GM19025 (cell line): ENCODE results near the gene ADCY6.

Source experiments
- ATAC-seq: cut with Tn5 transposase; IDR thresholded peaks from one replicate; pipeline ENCODE4 v1.9.1; 2021; ENCODE audit warnings: mild to moderate bottlenecking, low read depth, moderate library complexity; ENCODE audit not compliant: unreplicated experiment

The ADCY6 gene

DNA sequence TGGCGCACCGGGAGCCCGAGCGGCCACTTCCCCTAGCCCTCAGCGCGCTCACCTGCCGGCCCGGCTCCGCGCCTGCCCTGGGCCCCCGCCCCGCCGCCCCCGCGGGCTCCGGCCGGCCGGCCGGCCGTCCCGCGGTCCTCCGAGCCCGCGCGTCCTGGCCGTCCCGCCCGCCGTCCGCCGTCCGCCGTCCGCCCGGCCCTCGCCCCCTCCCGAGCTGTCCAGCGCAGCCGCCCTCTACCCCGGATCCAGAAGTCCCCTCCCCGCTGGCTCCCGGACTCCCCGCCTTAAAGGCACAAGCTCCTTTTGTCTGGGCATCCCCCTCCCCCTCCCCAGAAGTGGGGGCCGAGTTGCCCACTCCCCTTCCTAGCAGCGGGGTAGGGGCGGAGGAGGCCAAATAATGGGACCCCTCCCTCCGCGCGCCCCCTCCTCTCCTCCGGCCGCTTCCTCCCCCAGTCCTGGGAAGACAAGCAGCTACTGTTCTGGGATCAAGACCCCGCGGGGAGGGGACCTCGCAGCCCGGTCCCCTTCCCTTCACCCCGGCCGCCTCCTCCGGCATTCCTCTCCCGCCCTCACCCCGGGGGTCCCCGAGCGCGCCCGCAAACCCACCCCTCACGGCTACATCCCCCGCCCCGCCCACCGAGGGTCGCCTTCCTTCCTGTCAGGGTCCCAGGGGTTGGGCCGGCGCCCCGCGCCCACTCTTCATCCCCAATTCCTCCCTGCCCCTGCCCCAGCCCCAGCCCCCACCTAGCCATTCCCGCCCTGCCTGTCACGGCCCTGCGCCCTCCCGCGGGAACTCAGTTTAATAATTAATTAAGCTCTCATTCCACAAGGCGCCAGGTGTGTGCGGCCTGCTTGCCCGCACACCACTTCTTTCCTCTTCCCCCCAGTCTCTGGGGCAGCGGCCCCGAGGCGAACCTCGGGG is at the start of gene ADCY6:
TSS of gene ADCY6 (minus strand) at position 236 of the 922 bp plus-strand sequence. CDS start 5,655 bp downstream, outside the sequence.
- ATAC-seq = no peak

DNA sequence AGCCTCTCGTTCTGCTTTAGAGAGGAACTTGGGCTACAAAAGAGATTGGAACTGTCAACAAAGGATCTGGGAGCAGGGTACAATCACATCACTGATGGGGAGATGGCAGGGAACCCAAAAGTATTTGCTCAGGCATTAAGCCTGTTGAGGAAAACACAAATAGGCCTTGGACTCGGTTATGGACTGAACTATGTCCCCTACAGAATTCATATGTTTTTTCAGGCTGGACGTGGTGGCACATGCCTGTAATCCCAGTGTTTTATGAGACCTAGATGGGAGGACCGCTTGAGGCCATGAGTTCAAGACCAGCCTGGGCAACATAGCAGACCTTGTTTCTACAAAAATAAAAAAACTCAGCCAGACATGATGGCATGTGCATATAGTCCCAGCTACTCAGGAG is 49.2 kb upstream of the ADCY6 start:
- ATAC-seq = no peak

DNA sequence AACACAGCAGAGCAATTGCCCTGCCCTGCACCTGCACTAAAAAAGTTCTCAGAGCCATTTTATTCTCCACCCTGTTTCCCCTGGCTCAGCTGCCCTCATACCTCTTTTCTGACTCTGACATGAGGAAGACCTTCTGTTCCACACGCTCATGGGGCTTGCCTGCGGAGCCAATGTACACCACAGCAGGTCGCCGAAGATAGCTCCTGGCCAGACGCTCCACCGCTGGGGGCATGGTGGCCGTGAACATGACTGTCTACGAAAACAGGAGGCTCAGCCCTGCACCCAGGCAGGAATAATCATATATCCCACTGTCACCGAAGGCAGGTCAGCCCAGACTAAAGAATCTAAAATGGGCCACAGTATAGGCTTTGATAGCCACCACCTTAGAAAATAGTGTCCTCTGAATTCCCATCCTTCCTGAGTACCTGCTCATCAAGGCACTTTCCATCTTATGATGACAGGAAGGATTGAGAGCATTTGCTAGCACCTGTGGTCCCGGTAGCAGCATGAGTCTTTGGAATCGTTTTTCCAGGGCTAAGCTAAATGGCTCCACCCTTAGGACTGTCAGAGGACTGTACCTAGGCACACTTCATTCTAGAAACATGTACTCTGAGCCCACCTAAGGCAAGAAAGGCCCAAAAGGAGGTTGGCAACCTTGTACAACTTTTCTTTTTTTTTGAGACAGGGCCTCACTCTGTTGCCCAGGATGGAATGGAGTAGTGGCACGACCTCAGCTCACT is 43.6 kb upstream of the ADCY6 start:
- ATAC-seq = no peak

DNA sequence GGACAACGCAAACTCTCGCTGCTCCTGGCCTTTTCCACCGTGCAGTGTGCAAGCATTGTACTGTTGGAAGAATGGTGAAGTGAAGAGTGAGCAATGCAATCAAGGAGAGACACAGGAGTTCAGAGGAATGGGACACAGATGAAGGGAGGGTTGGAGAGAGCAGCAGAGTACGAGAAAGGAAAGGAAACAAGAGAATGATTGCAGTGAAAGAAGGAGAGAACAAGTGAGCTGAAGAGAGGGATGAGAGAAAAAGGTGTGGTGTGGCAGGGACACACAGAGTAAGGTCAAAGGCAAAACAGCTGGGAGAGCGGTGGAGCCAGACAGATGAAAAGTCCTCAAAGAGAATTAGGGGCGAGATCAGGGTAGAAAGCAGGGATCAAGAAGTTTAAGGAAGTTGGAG is 42.4 kb upstream of the ADCY6 start:
- ATAC-seq = no peak

DNA sequence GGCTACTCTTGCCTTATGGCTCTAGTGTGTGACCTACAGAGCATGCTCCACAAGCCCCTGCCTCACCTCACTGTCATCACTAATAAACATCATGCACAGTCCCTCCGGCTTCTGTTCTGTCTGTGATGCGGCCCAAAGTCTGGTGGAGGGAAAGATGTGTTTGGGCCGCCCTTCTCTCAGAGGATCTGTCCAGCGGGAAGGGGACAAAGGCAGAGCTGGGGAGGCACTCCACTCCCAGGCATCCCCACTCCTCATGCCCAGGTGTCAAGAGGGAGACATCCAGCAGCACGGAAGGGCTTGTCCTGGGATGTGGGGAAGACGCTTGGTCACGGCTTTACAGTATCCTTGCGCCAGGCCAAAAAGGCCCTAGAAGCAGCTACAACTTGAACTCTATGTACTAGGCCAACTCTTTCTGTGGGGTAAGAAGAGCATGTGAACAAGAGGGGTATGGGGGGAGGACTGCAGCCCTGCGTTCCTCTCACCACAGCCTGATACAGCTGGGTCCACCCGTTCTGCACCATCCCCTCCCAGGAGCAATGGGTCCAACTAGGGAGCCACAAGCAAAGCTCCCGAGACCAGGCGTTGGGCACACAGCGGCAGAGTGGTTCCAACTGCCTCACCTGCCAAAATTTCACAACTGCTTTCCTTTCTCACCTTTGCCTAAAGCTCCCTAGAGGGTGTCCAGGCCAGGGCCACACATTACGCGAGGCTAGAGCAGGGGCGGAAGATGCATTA is 40.1 kb upstream of the ADCY6 start:
- no peak for ATAC-seq

- ATAC-seq = no peak
Observed at GRCh38 chr12:48828293-48828692, 39.4 kb upstream of the ADCY6 start.

- no peak for ATAC-seq
Observed at GRCh38 chr12:48827513-48828096, 38.7 kb upstream of the ADCY6 start.

GRCh38 chr12:48827026-48827425 is 38.1 kb upstream of the ADCY6 start:
- ATAC-seq = no peak

GRCh38 chr12:48826209-48826855 is 37.4 kb upstream of the ADCY6 start:
- no peak for ATAC-seq

DNA sequence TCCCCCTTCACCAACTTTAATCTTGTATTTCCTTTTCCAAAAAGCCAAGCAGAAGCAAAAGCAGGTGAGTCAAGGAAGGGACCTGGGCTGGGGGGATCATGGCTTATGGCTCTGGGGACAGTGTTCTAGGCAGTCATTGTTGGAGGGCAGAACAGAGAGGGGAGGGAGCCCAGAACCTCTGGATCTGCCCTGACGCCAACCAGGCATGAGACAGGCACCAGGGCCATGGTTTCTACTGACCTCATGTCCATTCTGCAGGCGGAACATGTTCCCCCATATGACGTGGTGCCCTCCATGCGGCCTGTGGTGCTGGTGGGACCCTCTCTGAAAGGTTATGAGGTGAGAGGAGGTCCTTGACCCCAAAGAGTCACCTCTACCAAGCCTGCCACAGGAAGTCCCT is 36.0 kb upstream of the ADCY6 start:
- ATAC-seq = no peak

- peak; percentile 54 for ATAC-seq
Observed at GRCh38 chr12:48824112-48824511, 35.2 kb upstream of the ADCY6 start.

GRCh38 chr12:48823281-48823680 is 34.4 kb upstream of the ADCY6 start:
- ATAC-seq = no peak

DNA sequence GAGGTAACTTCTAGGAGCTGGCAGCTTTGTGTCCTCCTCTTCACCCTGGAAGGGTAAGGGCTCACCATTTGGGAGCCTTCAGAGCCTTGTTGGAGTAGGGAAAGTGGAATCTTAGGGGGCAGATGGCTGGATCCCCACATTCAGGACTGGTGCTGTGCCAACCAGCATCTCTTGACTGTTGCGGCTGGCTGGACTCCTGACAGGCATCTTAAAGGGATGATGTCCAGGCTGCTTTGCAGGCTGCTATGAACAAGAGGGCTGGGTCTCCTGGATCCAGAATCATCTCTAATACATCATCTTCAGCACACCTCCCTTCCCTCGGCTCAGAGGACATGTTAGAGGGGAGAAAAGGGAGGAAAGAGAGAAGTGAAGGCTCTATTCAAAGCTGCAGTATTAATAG is 33.8 kb upstream of the ADCY6 start:
- no peak for ATAC-seq

DNA sequence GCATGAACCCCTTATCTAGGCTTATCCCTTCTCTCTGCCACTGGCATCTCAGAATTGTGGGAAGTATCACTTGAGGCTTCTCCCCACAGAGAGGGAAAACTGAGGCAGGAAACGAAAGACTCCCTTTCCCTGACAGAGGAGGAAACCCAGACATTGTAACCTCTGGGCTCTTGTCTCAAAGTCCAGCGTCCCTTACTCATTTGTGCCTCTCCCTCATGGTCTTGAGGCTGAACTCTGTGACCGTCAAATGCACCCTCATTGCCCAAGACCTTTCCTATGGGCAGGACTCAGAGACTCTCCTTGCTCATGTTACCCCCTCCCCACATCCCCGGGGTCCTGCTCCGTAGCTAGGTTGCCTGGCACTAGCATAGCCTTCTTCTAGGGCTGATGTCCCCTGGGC is 33.2 kb upstream of the ADCY6 start:
- no peak for ATAC-seq

- no peak for ATAC-seq
Observed at GRCh38 chr12:48819986-48820725, 31.3 kb upstream of the ADCY6 start.

DNA sequence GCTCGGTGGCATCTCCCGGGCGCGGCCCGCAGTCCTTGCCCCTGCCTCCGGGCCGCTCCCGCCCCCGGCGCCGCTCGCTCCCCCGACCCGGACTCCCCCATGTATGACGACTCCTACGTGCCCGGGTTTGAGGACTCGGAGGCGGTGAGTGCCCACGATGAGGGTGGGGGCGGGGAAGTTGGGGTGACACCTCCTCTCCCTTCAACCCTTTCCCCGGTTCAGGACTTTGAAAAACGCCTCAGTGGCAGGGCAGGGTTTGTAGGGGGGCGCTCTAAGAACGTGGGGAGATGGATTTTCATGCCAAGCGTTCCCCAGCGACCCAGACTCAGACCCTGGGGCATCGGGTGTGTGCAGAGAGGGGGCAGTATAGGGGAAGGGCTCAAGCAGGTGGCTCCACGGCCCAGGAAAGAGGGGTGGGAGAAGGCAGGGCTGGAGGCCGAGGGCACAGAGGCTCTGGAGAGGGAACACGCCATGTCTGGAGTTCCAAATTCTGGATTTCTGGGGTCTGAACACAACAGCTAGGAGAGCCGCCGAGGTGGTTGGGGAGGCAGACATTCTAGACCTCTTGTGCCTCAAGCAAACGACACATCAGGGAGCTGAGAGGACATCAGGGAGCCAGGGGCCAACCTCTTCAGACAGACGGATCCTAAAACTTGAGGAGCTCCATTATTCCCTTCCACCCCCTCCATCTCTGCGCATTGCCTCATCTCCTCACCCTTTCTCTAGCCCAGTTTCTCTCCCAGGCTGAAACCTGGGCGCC is 30.1 kb upstream of the ADCY6 start:
- ATAC-seq = no peak

DNA sequence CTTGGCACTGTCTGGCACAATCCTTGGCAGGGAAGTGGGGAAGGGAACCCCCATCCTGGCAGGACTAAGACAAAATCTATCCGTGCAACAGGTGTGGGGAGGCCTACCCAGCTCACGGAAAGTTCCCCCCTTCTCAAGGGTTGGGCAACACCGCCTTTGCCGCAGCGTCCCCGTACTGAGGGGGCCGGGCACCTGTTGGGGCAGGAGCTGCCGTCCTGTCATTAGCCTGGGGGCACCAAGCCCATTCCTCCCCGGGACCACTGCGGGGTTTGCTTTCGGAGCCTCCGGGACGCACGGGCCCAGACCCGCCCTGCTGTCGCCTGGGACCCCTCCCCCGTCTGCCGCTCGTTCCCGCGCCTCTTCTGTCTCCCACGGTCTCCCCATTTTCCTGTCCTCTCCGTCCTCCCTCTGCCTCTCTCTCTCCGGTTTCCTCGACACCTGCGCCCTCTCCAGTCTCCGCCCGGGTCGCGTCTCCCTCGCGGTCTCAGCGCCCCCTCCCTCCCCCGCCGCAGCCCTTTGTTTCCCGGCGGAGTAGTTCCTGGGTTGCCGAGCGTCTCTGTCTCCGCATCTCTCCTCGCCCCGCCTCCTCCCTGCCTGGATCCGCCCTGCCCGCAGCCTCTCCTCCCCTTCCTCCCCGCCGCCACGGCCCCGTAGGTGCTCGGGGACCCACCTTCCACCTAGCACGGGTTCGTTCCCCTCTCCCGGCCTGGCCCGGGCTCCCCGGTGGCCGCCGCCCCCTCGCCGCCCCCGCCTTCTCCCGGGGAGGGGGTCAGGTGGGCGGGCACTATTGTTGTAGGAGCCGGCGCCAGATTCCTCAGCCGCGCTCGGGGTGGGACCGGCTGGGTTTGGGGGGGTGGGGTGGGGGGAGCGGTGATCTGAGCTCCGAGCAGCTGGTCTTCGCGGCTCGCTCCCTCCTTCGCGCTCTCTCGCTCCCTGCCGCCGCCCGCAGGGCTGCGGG is 29.3 kb upstream of the ADCY6 start, which contains the start of gene CACNB3:
TSS of gene CACNB3 (plus strand) at position 624 of the 958 bp plus-strand sequence. CDS start 434 bp downstream, outside the sequence.
- ATAC-seq = peak; percentile 44
